ENCODE results near the gene SLC2A4.
"Not testable (repeated sequence)": the region's sequence is repeated elsewhere in the genome, so short reads cannot be mapped to it uniquely, and the experiment has no call there.

The SLC2A4 gene

DNA sequence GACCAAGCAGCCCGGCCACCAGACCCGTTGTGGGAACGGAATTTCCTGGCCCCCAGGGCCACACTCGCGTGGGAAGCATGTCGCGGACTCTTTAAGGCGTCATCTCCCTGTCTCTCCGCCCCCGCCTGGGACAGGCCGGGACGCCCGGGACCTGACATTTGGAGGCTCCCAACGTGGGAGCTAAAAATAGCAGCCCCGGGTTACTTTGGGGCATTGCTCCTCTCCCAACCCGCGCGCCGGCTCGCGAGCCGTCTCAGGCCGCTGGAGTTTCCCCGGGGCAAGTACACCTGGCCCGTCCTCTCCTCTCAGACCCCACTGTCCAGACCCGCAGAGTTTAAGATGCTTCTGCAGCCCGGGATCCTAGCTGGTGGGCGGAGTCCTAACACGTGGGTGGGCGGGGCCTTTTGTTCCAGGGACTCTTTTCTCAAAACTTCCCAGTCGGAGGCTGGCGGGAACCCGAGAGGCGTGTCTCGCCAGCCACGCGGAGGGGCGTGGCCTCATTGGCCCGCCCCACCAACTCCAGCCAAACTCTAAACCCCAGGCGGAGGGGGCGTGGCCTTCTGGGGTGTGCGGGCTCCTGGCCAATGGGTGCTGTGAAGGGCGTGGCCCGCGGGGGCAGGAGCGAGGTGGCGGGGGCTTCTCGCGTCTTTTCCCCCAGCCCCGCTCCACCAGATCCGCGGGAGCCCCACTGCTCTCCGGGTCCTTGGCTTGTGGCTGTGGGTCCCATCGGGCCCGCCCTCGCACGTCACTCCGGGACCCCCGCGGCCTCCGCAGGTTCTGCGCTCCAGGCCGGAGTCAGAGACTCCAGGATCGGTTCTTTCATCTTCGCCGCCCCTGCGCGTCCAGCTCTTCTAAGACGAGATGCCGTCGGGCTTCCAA lies at the start of gene SLC2A4:
SLC2A4 (plus strand) TSS at position 645 of the 879 bp plus-strand sequence; CDS start at position 862, 217 bp downstream.
- peak; percentile 65 for DNase-seq (ENCODE audit: low read depth)

DNA sequence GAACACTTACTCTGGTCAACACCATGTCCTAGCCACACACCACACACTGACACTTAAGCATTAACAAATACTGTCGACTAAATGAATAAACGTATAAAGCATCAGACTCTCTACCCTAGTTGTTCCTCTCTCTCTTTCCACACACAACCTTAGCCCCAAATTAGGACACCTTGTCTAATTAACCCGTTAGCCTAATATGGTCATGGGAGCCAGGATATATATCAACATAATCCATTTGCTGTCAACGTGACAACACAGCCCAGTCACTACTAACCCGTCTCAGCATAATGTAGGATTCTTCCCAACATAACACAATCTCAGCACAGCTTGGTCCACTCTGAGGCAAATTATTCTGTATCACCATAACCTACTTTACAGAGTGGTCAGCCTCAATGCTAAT lies 49.4 kb upstream of the SLC2A4 start:
- DNase-seq (ENCODE audit: low read depth), result no peak

GRCh38 chr17:7233701-7234082 lies 47.8 kb upstream of the SLC2A4 start:
- DNase-seq (ENCODE audit: low read depth), result no peak

DNA sequence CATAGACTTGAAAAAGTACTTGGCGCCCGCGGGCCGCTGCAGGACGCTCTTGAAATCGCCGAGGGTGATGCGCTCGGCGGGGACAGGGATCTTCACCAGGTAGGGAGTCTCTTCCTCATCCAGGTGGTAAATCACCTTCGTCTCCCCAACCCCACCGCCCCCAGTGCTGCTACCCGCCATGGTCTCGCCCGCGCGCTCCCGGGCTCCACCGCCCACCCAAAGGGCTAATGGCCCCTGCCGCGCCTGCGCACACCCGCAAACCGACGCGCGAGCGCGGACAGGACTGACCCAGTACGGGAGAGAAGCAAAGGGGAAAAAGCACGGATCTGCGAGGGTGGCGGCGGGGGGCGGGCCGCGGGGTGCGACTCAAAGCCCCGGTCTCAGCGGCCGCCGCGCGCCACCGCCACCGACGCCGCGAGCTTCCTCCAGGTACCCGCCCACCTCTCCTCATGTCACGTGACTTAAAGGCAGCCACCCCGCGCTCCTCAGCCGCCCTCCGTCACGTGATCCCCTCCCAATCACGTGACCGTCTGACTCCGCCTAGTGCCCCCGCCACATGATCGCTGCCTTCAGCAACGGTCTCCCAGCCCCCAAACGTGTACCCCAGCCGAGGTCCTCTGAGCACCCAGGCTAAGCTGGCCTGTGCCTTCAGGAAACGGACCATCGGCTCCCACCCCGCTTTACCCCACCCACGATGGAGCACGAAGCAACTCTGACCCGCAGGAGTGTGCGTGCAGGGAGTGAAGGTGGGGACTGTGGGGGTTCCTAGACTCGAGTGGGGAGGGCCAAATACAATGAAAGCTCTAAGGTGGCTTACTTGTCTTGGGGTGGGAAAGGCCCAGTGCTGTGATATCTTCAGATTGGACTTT lies 47.2 kb upstream of the SLC2A4 start, which contains the start of gene DVL2:
DVL2 (minus strand) TSS at position 435 of the 869 bp plus-strand sequence; CDS start at position 180, 255 bp downstream.
- DNase-seq (ENCODE audit: low read depth), result peak; percentile 92

DNA sequence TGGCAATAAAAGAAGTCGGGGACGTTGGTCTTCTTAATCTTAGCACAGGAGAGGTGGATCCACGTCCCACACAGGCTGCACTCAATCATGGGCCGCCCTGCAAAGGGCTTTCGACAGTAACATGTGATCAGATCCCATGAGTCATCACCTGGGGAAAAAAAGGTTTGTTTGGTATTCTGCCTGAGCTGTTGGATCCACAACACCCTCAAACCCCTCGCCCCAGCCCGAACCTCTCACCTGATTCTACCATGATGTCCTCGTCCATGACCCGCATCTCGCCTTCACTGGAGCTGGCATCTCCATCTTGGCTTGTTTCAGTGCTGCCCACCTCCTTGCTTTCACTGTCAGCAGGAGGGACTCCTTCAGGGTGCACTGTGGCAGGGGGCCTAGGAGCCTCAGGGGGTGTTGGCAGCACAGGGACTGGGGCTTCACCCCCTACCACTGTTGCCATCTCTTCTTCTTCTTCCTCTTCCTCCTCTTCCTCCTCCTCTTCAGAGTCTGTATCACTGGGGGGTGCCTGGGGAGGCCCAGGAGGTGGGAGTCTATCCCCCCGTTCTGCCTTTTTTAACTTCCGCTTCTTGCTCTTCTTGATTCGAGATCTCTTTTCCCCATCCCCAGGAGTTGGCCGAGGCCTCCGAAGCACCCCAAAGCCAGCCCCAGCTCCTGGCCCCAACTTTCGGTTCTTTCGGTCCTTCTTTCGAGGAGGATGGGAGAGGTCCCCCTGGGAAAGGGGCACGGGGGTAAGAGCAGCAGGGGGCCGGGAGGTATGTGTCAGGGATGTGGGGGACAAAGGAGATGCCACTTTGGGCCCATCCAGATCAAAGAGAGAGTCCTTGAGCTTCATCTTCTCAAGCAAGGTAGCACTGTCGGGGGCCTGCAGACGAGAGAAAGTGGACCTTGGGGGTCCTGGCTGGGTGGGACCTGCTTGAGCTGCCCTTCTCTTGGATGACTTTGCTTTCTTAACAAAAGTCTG lies 45.5 kb upstream of the SLC2A4 start:
- no peak for DNase-seq (ENCODE audit: low read depth)

- no peak for DNase-seq (ENCODE audit: low read depth)
Observed at GRCh38 chr17:7236808-7237207, 44.7 kb upstream of the SLC2A4 start.

- no peak for DNase-seq (ENCODE audit: low read depth)
Observed at GRCh38 chr17:7237266-7237760, 44.2 kb upstream of the SLC2A4 start.

GRCh38 chr17:7237761-7238419 lies 43.6 kb upstream of the SLC2A4 start:
- peak; percentile 73 for DNase-seq (ENCODE audit: low read depth)

DNA sequence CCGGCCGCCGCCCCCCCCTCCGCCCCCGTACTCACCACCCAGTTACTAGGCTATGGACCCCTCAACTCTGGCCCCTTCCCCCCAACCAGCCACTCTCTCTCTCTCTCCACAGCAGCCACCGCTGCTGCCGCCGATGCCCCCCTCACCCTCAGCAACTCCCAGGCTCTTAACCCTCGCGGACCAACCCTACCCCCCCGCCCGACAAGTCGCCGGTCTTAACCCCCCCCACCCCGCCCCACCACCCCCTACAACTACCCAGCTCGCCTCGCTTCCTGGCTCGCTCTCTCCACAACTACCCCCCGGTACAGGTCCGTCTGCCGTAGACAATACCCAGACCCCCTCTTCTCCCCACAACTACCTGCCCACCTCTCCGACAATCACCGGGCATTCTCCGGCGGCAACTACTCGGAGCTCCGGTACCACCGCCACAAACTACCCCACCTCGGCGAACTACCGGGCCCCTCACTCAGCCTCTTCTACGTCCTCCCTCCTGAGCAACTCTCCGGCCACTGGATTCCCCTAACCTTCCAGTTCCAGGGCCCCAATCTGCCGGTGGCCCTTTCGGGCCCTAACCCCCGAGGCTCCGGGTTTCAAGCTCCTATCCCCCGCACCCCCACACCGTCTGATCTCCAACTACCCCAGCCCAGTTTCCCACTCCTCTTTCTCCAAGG lies 43.0 kb upstream of the SLC2A4 start:
- no peak for DNase-seq (ENCODE audit: low read depth)

DNA sequence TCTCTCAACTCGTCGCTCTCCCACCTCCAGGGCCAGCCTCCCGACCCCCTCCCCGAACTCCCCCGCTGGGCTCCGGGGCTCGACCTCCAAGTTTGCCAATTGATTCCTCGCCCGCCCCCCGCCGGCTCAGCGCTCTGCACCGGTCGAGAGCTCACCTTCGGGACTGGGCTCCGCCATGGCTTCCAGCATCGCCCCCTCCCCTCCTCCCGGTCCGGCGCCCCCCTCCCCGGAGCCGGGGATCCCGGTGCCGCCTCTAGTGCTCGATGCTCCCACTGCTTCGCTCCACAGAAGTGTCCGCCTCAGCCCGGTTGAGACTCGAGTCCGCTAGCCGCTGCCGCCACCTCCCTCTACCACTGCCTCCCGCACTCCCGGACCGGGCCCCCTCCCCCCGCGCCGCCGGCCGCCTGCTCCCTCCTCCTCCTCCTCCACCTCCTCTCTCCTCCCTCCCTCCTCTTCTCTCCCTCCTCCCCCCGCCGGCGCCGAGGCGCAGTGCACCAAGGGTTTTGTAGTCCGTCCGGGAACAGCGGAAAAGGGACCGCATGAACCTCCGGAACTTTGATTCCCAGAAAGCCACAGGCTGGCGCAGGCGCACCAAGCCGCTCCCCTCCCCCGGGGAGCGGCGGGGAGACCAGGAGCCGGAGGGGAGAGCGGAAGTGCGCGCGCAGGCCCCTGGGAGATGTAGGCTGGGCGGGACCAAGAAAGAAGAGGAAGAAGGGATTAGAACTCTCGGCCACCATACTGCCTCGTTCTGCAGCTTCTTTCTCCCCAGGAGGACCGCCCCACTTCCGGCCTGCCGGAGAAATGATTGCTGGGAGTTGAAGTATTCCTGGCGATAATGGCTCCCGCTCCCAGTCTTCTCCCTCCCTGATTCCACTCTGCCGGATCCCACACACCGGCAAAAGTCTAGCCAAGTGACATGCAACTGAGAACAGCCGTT lies 42.2 kb upstream of the SLC2A4 start, which contains the start of gene PHF23:
PHF23 (minus strand) TSS at position 367 of the 937 bp plus-strand sequence; CDS start at position 189, 178 bp downstream.
- peak; percentile 96 for DNase-seq (ENCODE audit: low read depth)

- no peak for DNase-seq (ENCODE audit: low read depth)
Observed at GRCh38 chr17:7240375-7240774, 41.1 kb upstream of the SLC2A4 start.

- DNase-seq (ENCODE audit: low read depth), result no peak
Observed at GRCh38 chr17:7241090-7241733, 40.3 kb upstream of the SLC2A4 start.

- peak; percentile 92 for DNase-seq (ENCODE audit: low read depth)
Observed at GRCh38 chr17:7241783-7242716, 39.5 kb upstream of the SLC2A4 start, which contains the start of gene GABARAP. Gene GABARAP, minus strand, starts transcription at chr17:7242449. Its CDS starts 119 bp downstream, at chr17:7242330.

GRCh38 chr17:7242717-7243452 lies 38.6 kb upstream of the SLC2A4 start:
- peak; percentile 86 for DNase-seq (ENCODE audit: low read depth)

- no peak for DNase-seq (ENCODE audit: low read depth)
Observed at GRCh38 chr17:7243453-7243729, 38.1 kb upstream of the SLC2A4 start.

- not testable (repeated sequence) for DNase-seq (ENCODE audit: low read depth)
Observed at GRCh38 chr17:7243838-7244237, 37.7 kb upstream of the SLC2A4 start.

DNA sequence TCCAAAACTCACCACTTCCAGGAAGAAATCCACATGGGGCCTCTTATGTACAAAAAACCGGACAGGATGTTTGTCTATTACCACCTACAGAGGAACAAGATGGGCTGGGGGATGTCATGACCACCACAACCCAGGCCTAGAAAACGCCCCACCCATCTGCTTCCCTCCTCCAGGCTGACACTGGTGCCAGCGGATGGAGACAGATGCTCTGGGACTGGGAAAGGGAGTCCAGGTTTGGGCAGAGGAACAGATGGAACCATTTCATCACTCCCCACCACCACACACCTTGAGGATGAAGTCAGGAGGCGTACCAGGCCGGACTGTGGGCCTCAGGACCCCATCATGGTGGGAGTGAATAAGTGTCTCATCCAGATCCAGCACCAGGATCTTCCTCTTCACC lies 34.7 kb upstream of the SLC2A4 start:
- DNase-seq (ENCODE audit: low read depth), result no peak

Data from activated gamma-delta T cell treated with anti-CD3 and anti-CD28 coated beads, Interleukin-2, amount 50 U/mL, for 16 hours (primary cell).